IPS-NIHi11 (cell line): ENCODE data around the gene RAB3IL1.

Experiments
- DNase-seq: peaks from one replicate; pipeline ENCODE4 v3.0.0; 2012; ENCODE audit warnings: mixed read lengths, low spot score

Gene RAB3IL1

DNA sequence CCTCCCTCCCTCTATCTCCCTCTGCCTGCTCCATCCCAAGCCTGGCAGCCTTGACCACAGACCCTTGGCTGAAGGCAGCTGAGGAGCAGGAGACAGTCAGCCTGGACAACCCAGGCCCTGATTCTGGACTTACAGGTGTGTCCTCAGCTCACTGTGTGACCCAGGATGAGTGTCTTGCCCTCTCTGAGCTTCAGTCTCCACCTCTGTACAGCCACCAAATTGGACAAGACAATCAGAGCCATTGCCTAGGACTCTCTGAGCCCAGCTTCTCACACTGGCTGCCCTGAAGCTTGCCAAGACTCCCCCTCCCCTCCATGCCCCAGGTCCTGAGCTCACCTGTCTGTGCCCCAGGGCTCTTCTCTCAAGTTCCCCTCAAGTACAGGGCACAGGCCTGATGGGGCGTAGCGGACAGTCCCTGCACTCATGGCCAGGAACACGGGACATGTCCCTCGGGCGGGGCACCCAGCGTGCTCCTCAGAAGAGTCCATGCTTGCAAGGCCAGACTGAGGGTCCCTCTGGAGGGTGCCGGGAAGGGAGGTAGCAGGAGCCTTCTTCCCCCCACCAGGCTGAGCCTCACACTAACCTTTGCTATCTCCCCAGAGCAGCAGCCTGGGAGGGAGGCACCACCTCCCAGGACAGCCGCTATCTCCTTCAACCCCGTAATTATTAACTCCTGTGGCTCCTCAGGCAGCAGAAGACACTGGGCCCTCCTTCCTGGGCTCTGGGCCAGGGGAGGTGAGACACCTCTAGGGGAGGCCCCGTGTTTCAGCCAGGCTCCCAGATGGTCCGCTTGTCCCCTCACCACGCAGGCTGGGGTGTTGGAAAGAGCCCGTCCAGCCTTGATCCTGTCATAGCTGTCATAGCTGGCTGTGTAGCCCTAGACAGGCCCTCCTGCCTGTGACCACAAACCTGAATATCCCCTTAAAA lies 2.6 kb upstream of the RAB3IL1 start:
- no peak for DNase-seq

DNA sequence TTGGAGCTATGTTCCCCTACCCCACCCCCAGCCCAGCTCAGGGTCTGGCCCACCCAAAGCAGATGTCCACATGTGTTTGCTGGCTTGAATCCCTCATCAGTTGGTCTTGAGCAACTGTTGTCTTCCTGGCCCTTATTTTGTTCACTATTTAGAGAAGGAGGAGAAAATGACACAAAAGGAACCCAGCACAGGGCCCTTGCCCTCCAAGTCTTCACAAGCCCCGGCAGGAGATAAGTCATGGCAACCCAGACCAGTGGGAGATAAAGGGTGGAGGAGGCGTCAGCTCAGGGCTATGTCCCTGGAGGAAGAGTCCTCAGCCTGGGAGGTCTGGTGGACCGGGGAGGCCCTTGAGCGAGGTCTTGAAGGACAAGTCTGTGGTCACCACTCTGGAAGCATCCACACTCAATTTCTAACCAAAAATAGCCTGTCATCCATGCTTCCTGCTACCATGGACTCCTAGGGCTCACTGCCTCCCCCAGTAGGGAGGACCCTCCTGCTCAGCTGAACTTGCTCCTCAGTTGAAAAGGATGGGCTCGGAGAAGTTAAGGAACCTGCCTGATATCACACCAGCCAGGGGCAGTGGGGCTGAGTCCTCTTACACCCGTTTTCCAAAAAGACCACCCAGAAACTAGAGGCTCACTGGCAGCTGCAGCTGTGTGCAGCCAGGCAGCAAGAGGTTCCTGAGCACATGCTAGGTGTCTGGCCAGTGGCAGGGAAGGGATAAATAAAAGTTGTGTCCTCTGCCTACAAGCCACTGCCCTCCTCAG lies 1.8 kb upstream of the RAB3IL1 start:
- DNase-seq: peak; percentile 1

DNA sequence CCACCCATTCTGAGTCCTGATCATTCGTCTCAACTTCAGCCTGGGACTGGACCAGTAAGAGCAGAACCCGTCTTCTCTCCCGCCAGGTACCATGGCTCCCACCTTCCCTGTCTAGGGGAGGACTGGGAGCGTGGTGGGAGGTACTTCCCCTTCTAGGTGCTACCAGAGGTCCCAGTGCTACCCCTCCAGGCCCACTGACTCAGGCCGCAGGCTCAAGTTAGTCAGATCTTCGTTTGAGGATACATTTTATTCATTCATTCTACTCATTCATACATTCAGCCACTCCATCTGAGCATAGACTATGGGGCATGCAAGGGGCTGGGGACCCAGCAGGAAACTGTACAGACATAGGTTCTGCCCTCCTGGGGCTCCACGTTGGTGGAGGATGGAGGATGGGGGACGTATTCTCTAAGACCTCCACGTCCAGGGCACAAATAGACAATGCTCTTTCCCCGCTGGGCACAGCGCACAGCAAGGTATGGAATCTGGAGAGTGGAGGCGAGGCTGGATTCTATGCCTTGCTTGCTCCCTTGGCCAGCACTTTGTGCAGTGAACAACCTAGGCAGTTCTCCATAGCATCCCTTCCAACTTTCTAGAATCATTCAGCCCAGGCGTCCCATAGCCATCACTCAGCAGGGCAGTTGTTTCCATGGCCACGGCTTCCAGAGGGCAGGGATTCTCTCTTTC lies 1.0 kb upstream of the RAB3IL1 start:
- peak; percentile 3 for DNase-seq

DNA sequence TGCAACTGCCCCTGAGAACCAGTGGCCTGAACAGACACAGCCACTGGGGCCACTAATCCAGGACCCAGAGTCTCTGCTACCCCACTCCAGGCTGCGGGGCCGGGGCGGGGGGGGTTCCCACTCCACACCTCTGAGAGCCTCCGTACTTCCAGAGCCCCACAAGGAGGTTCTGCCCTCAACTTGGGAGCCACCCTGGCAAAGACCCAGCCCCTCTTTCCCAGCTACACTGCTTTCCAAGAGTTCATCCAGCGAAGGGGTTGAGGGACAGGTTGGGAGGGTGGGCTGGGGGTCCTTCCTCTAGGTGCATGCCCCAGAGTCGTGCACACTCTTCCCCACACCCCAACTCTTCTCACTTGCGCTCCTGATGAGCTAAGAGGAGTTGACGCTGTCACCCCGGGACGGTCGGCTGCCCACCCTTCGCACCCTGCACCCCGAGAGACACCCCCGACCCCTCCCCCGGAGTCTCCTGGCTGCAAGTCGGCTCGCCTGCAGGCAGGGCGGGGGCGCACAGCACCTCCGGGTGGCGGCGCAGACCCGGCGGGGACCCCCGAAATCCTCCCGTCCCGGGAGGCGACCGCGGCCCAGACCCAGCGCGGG lies 531 bp downstream of the RAB3IL1 start:
- no peak for DNase-seq

DNA sequence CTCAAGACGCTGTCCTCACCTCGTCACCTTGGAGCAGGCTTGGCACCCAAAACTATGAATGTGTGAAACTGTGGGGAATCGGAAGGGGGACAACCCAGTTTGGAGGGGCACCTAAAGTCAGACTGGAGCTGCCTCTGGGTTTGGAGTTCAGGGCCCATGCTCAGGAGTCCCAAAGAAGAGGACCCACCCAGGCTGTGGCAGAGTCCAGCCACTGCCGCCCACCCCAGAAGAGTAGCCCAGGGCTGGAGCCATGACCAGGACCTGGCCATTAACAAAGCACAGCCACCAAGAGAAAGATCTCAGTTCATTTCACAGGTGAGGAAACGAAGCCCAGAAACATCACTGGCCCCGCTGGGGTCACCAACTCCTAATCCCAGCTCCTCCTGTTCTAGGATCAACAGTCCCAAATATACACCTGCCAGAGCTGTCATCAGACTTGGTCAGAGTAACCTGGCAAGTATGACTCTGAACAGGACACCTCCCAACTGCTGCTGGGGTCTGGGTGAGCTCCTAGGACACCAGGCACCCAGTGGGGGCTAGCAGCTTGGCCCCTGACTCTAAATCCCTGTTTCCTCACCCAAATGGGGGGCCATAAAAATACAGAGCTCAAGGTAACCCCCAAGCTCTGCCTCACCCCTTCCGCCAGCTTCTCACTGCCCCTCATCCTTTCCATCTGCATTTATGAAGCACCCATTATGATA lies 2.7 kb downstream of the RAB3IL1 start:
- no peak for DNase-seq

DNA sequence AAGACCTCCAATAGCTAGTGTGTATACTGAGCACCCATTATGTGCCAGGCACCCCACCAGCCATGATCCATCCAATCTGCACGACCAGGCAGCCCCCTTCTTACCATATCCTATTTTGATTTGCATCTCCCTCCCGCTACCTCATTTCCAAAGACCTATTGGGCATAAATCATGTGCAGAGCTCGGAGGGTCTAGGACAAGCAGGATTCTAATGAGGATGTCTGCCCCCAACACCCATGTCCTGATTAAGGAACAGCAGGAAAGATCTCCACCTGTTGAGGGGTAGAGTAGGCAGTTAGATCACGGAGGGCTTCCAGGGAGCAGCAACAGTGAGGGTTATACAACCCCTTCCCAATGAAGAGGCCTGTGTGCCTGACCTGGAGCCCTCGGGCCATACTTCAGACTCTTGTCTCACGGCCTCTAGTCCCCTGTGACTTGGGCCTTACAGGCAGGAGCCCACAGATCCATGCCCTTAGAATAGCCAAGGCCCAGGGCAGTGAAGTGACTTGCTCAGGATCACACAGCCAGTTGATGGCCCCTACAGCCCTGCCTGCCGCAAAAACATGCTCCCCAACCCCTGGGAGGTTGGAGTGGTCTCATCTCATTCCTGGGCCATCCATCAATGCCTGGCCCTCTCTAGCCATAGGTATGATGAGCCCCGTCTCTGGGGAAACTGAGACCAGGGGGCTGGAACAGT lies 3.5 kb downstream of the RAB3IL1 start:
- no peak for DNase-seq

DNA sequence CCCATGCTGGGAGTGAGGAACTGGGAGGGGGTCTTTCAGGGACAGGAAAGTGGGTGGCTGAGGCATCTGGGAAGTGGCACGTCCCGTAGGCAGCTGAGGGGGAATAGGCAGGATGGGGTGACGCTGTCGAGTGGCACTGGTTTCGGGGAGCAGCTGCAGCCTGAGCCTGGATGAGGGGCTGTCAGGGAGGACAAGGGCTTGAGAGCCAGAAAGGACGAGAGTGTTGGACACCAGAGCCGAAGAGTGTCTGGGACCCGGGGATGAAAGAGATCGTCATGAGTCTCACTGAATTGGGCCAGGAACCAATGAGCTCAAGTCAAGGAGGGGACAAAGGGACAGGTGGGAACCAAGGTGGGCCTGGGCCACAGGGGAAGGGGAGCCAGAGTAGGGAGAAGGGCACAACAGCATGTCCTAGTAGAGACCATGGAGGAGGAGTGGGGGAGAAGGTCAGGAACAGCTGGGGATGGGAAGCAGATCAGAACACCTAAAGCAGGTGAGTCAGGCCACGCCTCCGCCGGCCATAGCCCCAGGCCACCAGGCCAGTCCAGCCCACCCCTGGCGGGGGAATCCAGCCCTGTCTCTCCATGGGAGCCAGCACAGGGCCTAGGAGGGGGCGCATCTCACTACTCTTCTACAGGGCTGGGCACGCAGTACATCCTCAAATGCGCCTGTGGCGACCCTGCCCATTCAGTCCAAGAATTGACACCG lies 4.2 kb downstream of the RAB3IL1 start:
- DNase-seq: no peak

DNA sequence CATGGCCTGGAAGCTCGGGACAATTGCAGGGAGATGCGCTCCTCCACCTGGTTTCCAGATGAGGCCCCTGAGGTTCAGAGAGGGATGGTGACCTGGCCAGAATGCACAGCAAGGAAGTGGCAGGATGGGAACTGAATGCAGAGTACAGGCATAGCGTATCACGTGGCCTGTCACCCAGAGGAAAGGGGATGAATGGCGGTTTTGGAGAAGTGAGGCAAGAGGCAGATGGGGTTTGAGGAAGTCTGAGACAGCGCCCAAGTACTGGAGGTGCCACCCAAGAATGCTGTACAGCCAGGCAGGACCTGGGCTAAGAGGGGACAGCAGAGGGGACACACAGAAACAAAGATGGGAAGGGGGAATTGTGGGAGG lies 4.9 kb downstream of the RAB3IL1 start:
- DNase-seq: no peak

DNA sequence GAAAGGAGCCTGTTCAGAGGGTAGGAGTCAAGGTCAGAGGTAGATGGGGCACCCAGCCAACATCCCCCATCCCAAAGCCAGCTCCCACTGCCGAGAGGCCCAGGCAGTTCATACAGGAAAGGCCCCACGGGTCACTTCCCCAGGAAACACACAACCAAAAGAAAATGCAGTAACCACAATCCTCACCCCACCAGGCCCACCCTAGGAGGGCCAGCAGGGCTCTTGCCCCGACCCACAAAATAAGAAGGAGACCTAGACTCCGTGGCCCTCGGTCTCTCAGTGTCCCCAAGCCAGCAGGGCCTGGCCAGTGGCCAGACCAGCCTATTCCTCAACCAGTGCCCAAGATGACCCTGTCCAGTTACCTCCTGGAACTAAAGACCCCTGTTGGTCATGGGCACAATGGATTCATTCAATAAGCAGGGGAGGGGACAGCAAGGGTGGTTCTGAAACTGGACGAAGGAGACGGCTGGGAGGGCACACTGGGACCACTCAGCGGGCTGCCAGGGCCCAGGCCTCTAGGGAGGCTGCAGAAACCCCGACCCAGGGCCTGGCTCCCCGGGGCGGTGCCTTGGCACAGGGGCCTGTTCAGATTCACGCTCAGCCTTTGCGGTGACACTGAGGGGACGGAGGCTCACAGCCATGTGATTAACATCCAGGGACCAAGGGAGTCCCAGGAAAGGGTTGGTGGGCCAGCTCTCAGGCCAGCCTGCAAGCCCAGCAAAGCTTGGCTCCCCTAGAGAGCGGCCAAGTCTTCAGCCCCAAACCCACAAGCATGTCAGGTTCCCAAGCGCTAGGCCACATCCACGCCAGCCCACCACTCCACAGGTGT lies 5.5 kb downstream of the RAB3IL1 start:
- no peak for DNase-seq

DNA sequence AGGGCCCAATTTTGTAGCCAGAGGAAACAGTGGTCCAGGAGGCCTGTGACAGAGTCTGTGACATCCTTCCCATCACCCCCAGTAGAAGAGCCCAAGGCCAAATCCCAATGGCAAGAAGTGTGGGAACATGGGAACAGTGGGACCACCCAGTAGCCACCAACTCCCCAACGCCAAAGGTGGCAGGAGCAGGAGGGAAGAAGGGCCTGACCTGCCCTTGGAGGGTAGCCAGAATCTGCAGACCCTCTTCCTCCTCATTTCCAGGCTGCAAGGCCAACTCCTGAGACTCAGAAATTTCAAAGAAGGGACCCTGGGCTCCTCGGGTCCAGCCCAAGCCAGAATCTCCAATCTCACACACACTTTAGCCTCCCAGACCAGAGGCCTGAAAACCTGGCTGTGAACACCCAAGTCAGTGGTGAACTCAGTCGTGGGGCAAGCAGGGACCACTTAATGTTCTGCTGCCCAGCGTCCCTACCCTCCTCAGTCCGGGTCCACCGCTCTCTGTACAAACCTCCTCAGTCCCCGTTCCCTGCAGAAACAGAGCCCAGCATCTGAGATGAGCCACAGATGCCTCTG lies 6.2 kb downstream of the RAB3IL1 start:
- no peak for DNase-seq

DNA sequence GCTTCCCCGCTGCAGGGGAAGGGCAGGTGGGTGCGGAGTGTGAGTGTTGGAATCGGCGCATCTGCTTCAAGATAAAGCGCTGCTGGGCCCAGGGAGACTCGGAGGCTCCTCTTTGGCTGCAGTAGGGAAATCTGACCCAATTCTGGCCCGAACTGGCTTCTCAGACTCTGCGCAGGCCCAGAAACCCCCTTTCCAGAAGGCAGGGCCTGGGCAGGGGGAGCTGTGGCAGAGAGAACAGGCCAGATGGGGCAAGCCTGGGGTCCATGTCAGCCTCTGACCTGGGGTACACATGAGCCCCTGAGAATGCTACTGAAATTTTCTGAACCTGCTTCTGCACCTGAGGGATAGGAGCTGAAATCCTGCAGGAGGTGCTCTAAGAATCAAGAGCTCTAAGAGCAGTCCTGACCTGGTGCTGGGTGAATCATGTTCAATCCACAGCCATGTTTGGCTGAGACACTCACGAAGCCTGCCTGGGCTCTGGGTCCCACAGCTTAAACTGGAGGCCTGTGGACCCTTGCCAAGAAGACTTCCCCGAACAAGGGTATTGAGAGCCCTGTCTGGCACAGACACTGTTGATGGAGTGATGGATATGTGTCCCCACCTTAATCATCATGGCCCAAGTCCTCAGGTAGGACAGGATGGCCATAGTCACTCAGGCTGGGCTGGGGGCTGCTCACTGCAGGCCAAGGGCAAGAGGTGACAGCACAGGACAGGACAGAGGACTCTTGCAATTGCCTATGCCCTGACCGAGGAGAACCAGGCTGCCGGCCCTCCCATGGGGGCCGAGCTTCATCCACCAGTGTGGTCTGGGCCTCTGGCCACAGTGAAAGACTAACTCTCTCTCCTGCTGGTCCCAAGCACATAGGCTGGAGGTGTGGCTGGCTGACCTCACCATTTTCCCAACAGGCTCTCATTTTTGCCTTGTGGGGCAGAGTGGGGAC lies 6.9 kb downstream of the RAB3IL1 start:
- DNase-seq: no peak

DNA sequence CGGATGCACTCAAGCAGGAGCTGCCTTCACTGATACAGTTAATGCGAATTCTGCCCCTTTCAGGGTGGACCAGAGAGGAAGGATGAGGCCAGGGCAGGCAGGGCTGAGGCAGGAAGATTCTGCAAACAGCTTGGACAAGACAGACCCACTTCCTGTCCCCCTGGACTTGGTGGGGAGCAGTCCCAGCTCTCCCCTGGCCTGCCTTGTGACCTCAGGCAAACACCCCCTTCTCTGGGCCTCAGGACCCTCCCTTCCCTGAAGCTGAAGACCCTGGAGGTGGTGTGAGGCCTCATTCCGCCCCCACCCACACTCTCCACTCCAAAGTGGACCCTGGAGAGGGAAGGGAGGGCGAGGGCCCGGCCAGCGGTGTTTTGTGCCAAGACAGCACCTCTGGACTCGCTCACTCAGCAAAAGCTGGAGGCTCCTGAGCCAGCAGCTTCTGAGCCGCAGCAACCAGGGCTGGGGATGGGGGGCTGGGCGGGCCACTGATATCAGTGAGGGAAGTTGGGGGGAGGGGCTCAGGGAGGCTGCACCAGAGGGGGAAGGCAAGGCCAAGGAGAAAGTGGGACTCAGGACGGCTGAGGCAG lies 8.5 kb downstream of the RAB3IL1 start:
- peak; percentile 67 for DNase-seq

DNA sequence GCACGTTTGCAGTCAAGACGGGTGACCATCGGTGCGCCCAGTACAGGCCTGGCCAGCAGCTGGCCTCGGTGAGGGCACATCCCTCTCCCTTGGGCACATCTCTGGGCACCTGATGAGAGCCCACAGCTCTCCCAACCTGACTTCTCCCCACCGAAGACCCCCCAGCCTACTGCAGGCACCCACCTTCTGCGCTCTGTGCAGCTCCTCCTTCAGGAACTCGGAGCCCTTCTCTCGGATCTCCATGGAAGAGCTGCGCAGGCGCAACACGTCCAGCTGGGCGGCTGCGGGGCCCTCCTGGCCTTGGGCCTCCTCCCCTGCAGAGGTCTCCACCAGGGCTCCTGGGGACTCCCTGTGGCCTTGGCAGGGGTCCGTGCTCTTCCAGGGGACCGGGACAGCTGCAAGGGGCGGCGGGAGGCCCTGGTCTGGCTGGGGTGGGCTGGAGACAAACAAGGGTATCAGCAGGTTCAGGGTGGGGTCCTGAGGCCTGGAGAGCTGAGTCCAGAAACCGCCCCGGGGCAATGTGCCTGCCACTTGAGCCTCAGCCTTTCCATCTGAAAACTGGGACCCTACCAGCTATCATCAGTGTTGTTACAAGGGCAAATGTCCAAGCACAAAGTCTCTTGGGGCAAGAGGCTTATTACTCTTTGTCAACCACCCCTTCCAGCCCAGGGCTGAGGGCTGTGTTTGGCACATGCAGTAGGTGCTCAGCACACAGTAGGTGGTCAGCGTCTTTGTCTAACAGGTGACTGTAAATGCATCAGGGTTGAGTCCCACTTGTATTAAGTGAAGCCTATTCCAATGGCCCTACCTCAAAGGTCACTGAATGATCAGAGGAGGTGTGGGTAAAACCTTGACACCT lies 9.3 kb downstream of the RAB3IL1 start:
- no peak for DNase-seq

DNA sequence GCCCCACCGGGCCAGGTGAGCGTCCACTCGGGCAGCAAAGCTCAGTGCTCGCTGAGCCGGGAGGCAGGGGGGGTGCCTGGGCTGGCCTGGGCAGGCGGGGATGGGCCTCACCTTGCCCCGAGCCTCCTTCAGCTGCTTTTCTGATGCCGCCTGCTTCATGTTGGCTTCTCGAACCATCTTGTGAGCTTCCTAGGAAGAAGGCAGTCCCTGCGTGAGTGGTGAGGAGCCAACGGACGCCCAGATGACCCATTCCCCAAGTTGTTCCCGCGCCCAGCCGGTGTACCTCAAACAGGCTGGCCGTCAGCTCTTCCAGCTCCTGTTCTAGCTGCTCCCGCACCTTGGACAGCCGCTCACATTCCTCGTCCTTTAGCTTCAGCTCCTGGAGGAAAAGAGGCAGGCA lies 10.1 kb downstream of the RAB3IL1 start:
- DNase-seq: no peak

DNA sequence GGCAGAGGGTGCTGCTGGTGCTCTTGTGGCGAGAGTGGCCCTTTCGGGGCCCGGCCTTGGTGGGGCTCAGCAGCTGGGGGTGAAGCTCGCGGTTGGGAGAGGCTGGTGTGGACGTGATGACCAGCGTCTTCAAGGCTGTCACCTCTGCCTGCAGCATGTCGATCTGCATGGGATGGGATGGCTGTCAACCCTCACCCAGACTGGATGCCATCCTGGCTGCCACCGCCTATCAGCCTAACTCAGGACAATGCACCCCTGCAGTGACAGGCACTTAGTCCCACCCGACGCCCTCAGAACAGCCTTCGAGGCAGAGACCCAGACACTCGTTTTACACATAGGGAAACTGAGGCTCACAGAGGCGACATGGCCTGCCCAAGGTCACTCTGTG lies 10.8 kb downstream of the RAB3IL1 start:
- no peak for DNase-seq

DNA sequence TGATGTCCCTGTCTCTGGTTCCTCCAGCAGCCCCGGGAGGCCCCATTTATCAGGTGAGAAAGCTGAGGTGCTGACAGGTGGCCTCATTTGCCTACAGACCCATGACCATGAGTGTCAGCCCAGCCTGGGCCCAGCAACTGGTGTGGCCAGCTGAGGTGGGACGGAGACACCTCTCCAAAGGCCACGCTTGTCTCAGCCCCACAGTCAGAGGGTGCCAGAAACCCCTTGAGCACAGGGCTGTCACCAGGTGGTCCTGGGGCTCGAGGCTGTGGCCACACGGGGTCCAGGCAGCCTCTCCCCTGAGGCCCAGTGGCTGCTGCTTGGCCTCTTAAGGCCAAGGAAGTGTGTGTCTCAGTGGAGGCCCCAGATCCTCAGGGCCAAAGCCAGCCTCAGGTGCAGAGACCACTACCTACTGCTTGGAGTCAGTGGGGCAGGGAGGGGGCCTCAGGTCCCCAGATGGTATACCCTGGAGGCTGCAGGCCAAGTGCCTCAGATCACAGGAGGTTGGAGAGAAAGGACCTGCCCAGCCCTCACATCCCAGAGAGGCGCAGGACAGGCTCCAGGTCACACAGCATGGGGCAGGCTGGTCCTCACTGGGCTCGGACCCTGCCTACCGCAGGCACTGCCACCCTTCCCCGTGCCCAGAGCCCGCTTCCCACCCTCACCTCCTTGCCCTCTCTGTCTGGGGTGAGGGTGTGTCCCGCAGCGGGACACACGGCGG lies 11.4 kb downstream of the RAB3IL1 start:
- DNase-seq: no peak
